Right cardiac atrium (tissue), 5 donors: ENCODE data around the gene GPC6. TPM values are rescaled to one million over a fixed set of nuclear protein-coding genes. Genes with fewer than 3 reads are reported as not detected.

Source experiments
- ATAC-seq, 2 donors: fragments of 200-7000 bp; cut with Tn5 transposase; one replicate each; pipeline versions ENCODE4 v1.8.0 to v1.9.1; 2020; ENCODE audit warnings: moderate library complexity in 2 of 2, mild to moderate bottlenecking in 1 of 2
- DNase-seq, 3 donors: peaks; one replicate each; pipeline ENCODE4 v3.0.0-alpha.2; 2020
- H3K27ac ChIP-seq: one replicate; pipeline ENCODE4 v1.5.1; 2013; ENCODE audit warnings: mild to moderate bottlenecking, low read length, control low read depth, moderate library complexity
- H3K27me3 ChIP-seq: one replicate; pipeline ENCODE4 v1.6.1; 2013; ENCODE audit not compliant: control insufficient read depth, insufficient read depth
- H3K4me1 ChIP-seq: one replicate; pipeline ENCODE4 v1.6.1; 2013; ENCODE audit warnings: low read length; ENCODE audit not compliant: control insufficient read depth, insufficient read depth
- H3K4me3 ChIP-seq: one replicate; pipeline ENCODE4 v1.5.1; 2013; ENCODE audit warnings: low read length, control low read depth
- H3K9me3 ChIP-seq: one replicate; pipeline ENCODE4 v1.6.1; 2013; ENCODE audit warnings: low read length; ENCODE audit not compliant: control insufficient read depth
- WGBS: extraction: QIAGEN DNeasy Blood & Tissue Kit; methylation state at CpG from one replicate; pipeline ENCODE4 v1.1.7; 2013; 5-methylcytosine and 5-hydroxymethylcytosine counted together
- intact Hi-C, 4 donors: fragments of 100-400 bp; cut with DNase I; formaldehyde crosslinking; loops; one replicate each; pipeline versions ENCODE4 v1.11.0 to v1.14.0; 2022 to 2023
- polyA plus RNA-seq: library from polyadenylated mRNA; stranded (reverse); fragments of 200-250 nt; gene quantifications from one replicate; pipeline ENCODE4 v1.2.3, GENCODE V29; 2013
- total RNA-seq, 4 donors: library from RNA; stranded (reverse); fragmentation: NEBNext Ultra II Directional; extraction: Animal tissue kit (Norgen Biotek cat#: 25700); gene quantifications; one replicate each; pipeline ENCODE4 v1.2.1, GENCODE V29; 2021
- donor health status: healthy with polysubstance abuse.
- donor health status: DM: no; HTN: yes; CAD: no.
- donor health status: DM: no; HTN: no; CAD: no.
- donor health status: DM: no; HTN: yes; CAD: no; lungs with severe emphysema.
- donor health status: DM: yes; HTN: yes; CAD: no.

The GPC6 gene
- total and polyA plus RNA-seq, 5 donors = 1.5 to 11.0 (median 5.3) TPM

DNA sequence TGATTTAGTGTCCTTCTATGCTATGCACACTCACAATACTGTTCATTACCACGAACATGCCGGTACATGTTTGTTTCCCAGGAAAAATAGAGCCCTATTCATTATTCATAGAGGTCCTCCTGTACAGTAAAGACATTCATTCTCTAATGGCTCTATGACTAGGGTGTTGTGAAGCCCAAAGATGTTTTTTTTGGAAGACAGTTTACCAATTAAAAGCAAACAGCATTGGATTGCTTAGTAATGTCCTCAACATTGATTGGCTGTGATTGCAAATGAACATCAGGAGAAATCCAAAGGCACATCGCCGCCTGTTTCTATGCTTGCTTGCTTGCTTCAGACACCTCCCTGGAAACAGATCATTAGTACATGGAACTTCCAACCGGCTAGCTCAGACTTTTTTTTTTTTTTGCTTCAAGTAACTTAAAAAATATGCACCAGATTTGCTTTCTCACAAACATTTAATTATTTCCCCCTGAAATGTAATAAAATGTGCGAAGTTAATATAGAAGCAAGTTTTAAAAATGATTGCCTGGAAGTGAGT lies 8.8 kb upstream of the GPC6 start:
- DNase-seq = peak in 1 of 3 donors; percentile 34
- ATAC-seq = no peak
- Histone ChIP-seq H3K27me3 (no peaks in the 10 kb centered on the region), H3K9me3 (no peaks in the 10 kb centered on the region), H3K4me1 (no peaks in the 10 kb centered on the region), H3K4me3 (no peak overlapping the region), H3K27ac (no peak overlapping the region)
- intact Hi-C loops = no loop called here
- WGBS = 49% methylated on average over 6 of the region's 6 CpGs

DNA sequence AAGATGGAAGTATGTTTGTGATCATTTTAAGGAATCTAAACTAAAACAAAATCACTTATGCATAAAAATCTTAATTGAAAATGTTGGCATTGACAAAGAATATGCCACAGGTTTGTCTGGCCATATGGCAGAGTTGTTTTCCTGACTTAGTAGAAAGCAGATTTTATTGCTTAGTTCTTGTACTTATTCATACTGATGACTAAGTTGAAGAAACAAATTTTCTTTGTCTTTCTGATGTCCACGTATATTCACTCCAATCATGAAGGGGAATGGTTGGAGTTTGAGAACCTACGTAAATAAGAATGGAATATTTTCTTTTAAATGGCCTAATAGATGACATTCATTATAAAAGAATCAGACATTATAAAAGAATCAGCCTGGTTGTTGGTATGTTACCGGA lies 8.0 kb upstream of the GPC6 start:
- Histone ChIP-seq H3K27me3 (no peaks in the 10 kb centered on the region), H3K4me3 (no peak overlapping the region), H3K9me3 (no peaks in the 10 kb centered on the region), H3K4me1 (no peaks in the 10 kb centered on the region), H3K27ac (no peak overlapping the region)
- no peak for DNase-seq
- intact Hi-C loops = no loop called here
- ATAC-seq = no peak
- 75% methylated on average over 3 of the region's 3 CpGs for WGBS

DNA sequence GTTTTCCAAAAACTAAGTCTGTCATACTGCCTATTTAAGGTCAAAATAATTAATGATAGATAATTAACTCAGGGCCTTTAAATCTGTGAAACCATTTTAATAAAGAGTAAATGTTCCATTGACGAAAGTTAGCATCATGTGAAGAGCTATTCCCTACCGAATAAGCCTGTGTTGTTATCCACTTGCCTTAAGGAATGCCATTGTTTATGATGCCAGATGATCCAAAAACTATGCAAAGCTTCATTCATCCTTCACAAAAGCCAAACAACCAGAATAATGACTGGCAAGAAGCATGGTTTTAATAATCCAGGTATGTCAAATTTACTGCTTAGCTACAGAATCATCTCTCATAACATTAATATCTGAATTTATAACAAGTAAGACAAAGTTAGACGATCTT lies 6.5 kb upstream of the GPC6 start:
- 48% methylated on average over 3 of the region's 3 CpGs for WGBS
- no peak for ATAC-seq
- no peak overlapping the region for H3K27ac ChIP-seq
- H3K9me3 ChIP-seq = no peaks in the 10 kb centered on the region
- H3K4me1 ChIP-seq = no peaks in the 10 kb centered on the region
- no peak for DNase-seq
- intact Hi-C loops = loop anchor here in 1 of 4 donors (10.0 kb wide), 1 partner anchor 535 kb away; no protein-coding TSS in a partner anchor
- no peak overlapping the region for H3K4me3 ChIP-seq
- H3K27me3 ChIP-seq = no peaks in the 10 kb centered on the region

DNA sequence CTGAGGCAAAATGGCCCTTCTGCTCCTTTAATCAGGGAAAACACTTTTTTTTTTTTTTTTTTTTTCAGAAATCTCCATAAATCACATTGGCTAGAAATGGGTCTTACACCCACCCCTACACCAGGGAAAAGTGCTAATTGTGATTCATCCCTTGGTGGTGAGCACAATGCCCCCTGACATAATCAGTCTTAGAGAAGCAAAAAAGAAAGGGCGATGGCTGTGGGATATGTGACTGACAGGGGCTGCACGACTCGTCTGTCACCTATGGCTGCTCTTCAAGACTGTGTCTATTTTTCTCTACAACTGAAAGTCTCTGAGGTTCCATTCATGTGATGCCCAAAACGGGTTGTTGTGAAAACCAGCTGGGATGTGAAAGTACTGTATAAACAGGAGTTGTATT lies 3.6 kb upstream of the GPC6 start:
- H3K4me3 ChIP-seq = no peak overlapping the region
- H3K9me3 ChIP-seq = no peaks in the 10 kb centered on the region
- DNase-seq (no peak), ATAC-seq (no peak)
- H3K27ac ChIP-seq = no peak overlapping the region
- H3K27me3 ChIP-seq = no peaks in the 10 kb centered on the region
- H3K4me1 ChIP-seq = no peaks in the 10 kb centered on the region
- intact Hi-C loops = loop anchor here in 1 of 4 donors (10.0 kb wide), 1 partner anchor 538 kb away; no protein-coding TSS in a partner anchor
- WGBS = 87% methylated on average over 4 of the region's 4 CpGs

DNA sequence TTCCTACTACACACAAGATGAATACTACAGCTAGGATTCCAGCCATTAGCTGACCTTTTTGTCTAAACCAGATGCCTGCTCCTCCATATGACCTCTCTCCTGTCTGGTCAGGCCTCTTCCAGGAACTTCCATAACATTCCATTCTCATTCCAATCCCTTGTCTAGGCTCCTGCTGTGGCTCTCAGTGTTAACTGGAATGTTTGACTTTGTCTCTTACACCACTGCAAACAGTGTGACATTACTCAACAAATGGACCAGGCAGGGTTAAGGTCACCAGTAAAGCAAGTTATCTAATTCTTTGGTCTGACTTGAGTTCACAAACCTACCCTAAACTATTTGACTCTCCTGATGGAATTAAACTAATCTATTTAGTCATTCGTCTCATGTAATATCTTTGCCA lies 2.1 kb upstream of the GPC6 start:
- Histone ChIP-seq H3K4me1 (no peaks in the 10 kb centered on the region), H3K9me3 (no peaks in the 10 kb centered on the region), H3K27me3 (no peaks in the 10 kb centered on the region), H3K27ac (no peak overlapping the region), H3K4me3 (no peak overlapping the region)
- DNase-seq = no peak
- no peak for ATAC-seq
- 81% methylated on average over 1 of the region's 1 CpG for WGBS
- intact Hi-C loops = loop anchor here in 1 of 4 donors (10.0 kb wide), 1 partner anchor 540 kb away; no protein-coding TSS in a partner anchor

DNA sequence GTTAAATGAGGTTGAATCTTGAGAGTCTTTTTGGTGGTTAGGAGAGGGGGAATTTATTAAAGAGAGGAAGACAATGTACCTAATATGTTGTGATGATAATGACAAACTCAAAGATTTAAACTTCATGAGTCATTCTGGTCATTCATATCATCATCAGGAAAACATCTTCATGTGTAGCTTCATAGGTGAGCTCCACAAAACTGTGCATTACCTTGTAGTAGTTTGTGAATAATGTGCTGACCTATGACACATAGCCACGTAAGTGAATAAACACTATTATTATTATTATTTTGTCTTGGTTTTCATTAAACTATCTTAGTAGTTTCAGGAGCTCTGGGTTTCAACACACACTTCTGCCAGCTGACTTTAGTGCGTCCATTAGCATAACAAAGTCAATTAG lies 997 bp upstream of the GPC6 start:
- Histone ChIP-seq H3K27ac (no peak overlapping the region), H3K9me3 (no peaks in the 10 kb centered on the region), H3K4me1 (no peaks in the 10 kb centered on the region), H3K4me3 (peak overlapping the region; percentile 46), H3K27me3 (no peaks in the 10 kb centered on the region)
- no peak for DNase-seq
- WGBS = 78% methylated on average over 2 of the region's 2 CpGs
- no peak for ATAC-seq
- intact Hi-C loops = loop anchor here in 1 of 4 donors (10.0 kb wide), 1 partner anchor 541 kb away; no protein-coding TSS in a partner anchor

DNA sequence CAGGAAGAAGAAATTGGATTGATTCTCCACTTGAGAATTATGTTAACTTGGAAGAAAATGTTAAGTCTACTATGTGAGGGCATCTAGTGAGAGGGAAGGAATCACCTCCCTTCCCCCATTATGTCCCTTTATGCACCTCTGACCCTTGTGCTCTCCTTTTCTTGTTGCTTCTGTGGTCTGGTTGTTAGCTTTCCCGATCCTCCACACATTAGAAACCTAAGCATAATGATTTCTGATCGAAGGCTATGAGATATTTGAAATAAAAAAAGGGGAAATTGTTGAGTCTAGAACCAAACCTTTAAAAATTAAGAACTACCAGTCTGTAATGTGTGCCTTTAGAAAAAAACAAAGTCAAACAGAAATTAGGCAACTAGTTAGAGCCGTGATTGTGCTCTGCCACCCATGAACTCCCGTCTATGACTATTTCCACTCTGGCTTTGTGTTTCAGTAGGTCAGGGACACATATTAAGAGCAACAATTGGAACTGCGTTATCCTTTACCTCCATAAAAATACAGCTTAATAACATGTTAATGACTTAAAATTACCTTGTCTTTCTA lies 463 bp upstream of the GPC6 start:
- DNase-seq = no peak
- no peaks in the 10 kb centered on the region for H3K9me3 ChIP-seq
- H3K4me3 ChIP-seq = peak overlapping the region; percentile 46
- intact Hi-C loops = loop anchor here in 1 of 4 donors (10.0 kb wide), 1 partner anchor 541 kb away; no protein-coding TSS in a partner anchor
- WGBS = 7% methylated on average over 5 of the region's 5 CpGs
- ATAC-seq = no peak
- H3K4me1 ChIP-seq = no peaks in the 10 kb centered on the region
- no peak overlapping the region for H3K27ac ChIP-seq
- no peaks in the 10 kb centered on the region for H3K27me3 ChIP-seq

DNA sequence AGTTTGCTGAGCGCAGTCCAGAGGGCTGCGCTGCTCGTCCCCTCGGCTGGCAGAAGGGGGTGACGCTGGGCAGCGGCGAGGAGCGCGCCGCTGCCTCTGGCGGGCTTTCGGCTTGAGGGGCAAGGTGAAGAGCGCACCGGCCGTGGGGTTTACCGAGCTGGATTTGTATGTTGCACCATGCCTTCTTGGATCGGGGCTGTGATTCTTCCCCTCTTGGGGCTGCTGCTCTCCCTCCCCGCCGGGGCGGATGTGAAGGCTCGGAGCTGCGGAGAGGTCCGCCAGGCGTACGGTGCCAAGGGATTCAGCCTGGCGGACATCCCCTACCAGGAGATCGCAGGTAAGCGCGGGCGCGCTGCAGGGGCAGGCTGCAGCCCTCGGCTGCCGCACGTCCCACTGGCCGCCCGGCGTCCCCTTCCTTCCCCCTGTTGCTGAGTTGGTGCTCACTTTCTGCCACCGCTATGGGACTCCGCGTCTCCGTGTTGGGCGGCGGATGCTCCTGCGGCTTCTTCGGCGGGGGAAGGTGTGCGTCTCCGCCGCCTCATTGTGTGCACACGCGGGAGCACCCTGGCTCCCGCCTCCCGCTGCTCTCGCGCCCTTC lies 772 bp downstream of the GPC6 start:
- no peaks in the 10 kb centered on the region for H3K4me1 ChIP-seq
- DNase-seq (peak; percentile 35 to 63 (median 63)), ATAC-seq (peak; percentile 31 to 33)
- H3K4me3 ChIP-seq = peak overlapping the region; percentile 46
- intact Hi-C loops = loop anchor here in 1 of 4 donors (10.0 kb wide), 1 partner anchor 543 kb away; no protein-coding TSS in a partner anchor
- no peaks in the 10 kb centered on the region for H3K27me3 ChIP-seq
- peak overlapping the region; percentile 63 for H3K27ac ChIP-seq
- under 1% methylated on average over 55 of the region's 55 CpGs for WGBS
- H3K9me3 ChIP-seq = no peaks in the 10 kb centered on the region

DNA sequence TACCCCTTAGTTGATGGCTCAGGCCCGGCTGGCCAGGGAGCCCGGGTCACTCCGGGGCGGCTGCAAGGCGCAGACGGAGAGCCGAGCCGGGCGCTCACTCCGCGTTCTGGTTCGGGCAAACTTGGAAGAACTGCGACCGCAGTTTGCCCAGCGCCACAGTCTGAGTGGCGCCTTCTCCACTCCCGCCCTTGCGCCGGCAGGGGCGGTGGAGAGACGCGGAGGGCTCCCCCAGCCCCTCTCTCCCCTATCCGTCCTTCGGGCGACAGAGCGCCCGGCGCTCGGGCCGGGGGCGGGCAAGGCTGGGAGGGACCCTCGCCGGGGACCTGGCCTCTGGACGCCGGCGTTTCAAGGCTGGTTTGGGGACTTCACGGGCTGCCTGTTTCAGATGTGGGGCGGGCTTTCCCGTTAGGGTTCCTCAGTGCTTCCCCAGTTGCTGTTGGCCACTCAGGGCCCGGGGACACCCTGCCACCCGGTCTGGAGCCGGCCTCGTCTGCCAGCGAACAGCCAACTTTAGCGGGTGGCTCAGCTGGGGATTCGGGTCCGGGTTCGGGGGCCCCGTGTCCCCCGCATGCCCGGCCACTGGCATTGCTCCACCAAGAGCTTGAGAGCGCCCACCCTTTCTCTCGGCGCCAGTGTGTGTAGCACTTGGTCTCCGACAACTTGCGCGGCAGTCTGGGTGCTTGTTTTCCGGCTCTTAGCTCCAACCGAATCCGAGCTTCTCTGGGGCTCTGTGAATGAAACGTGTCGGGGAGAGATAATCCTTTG lies 1.5 kb downstream of the GPC6 start:
- H3K27me3 ChIP-seq = no peaks in the 10 kb centered on the region
- no peaks in the 10 kb centered on the region for H3K4me1 ChIP-seq
- H3K27ac ChIP-seq = peak overlapping the region; percentile 73
- peak overlapping the region; percentile 46 for H3K4me3 ChIP-seq
- ATAC-seq (peak; percentile 90 to 92), DNase-seq (peak; percentile 65 to 86 (median 81))
- intact Hi-C loops = loop anchor here in 1 of 4 donors (10.0 kb wide), 1 partner anchor 543 kb away; no protein-coding TSS in a partner anchor
- under 1% methylated on average over 62 of the region's 62 CpGs for WGBS
- no peaks in the 10 kb centered on the region for H3K9me3 ChIP-seq

DNA sequence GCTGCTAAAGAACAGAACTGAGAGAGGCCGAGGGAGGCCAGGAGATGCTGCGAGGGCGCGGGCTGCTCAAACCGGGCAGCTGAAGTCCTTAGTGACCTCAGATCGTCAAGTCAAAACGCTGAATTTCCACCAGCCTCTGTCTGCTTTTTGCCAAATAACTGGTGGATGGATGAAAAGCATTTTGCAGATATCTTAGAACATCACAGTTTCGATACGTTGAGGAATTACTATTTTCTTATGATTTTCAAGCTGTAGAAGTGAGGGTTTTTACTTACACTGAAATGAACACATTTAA lies 2.0 kb downstream of the GPC6 start:
- Histone ChIP-seq H3K27me3 (no peaks in the 10 kb centered on the region), H3K4me1 (no peaks in the 10 kb centered on the region), H3K9me3 (no peaks in the 10 kb centered on the region), H3K4me3 (peak overlapping the region; percentile 46), H3K27ac (peak overlapping the region; percentile 73)
- ATAC-seq (no peak), DNase-seq (no peak)
- 2% methylated on average over 9 of the region's 9 CpGs for WGBS
- intact Hi-C loops = loop anchor here in 1 of 4 donors (10.0 kb wide), 1 partner anchor 544 kb away; no protein-coding TSS in a partner anchor
